ENCODE data around the gene SRRD.

The SRRD gene

DNA sequence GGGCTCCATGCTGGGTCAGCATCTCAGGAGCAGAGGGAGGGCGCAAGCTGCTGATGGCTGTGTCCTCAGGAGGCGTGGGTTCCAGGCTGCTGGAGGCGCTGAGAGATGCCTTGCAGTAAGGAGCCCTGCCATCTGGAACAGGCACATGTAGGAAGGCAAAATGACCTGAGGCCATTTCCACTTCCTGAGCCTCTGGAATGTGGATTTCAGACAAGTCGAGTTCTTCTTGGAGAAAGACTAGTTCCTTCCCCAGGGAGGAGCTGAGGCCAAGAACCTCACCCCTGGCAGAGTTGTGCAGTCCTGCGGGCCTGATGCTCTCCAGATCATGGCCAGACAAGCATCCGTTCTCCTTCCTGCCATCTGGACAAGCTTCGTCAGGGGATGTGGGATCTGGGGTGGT lies 19.4 kb upstream of the SRRD start:
- H3K4me2 ChIP-seq (ENCODE audit: insufficient read depth, low read length): no peak overlapping the region
- ATAC-seq (ENCODE audit: insufficient read depth, low read depth): no peak
- no peaks in the 10 kb centered on the region for H3K9me3 ChIP-seq (ENCODE audit: insufficient read depth, low read length, severe bottlenecking)
- no peak for DNase-seq
- peaks cover 33% of the 10 kb centered on the region for H3K79me2 ChIP-seq (ENCODE audit: insufficient read depth, low read length)
- no peak overlapping the region for H3K27ac ChIP-seq (ENCODE audit: low read length)
- no peaks in the 10 kb centered on the region for H3K27me3 ChIP-seq (ENCODE audit: insufficient read depth, low read length, poor library complexity)
- H2AFZ ChIP-seq (ENCODE audit: low read depth, low read length): no peak overlapping the region
- no peak for TF ChIP-seq EZH2 (IDR thresholded peaks at IDR 0.05; ENCODE audit: borderline replicate concordance, low read depth, low read length, severe bottlenecking)
- TF ChIP-seq, protein P1, sequence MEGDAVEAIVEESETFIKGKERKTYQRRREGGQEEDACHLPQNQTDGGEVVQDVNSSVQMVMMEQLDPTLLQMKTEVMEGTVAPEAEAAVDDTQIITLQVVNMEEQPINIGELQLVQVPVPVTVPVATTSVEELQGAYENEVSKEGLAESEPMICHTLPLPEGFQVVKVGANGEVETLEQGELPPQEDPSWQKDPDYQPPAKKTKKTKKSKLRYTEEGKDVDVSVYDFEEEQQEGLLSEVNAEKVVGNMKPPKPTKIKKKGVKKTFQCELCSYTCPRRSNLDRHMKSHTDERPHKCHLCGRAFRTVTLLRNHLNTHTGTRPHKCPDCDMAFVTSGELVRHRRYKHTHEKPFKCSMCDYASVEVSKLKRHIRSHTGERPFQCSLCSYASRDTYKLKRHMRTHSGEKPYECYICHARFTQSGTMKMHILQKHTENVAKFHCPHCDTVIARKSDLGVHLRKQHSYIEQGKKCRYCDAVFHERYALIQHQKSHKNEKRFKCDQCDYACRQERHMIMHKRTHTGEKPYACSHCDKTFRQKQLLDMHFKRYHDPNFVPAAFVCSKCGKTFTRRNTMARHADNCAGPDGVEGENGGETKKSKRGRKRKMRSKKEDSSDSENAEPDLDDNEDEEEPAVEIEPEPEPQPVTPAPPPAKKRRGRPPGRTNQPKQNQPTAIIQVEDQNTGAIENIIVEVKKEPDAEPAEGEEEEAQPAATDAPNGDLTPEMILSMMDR (IDR thresholded peaks at IDR 0.05; ENCODE audit: borderline replicate concordance, extremely low read depth, low read length, poor library complexity, severe bottlenecking): no peak
- peaks cover 23% of the 10 kb centered on the region for H4K20me1 ChIP-seq (ENCODE audit: insufficient read depth, low read length)
- no peak overlapping the region for H3K4me3 ChIP-seq (ENCODE audit: low read depth in 1 of 2, low read length in 2 of 2)
- peaks cover 96% of the 10 kb centered on the region for H3K36me3 ChIP-seq (ENCODE audit: insufficient read depth, low read length)
- 0 out of 2 replicates have a peak, but pooled peaks cover 2% of the 10 kb centered on the region for H3K4me1 ChIP-seq (ENCODE audit: insufficient read depth, low read length)
- H3K9ac ChIP-seq (ENCODE audit: low read depth, low read length): no peak overlapping the region

DNA sequence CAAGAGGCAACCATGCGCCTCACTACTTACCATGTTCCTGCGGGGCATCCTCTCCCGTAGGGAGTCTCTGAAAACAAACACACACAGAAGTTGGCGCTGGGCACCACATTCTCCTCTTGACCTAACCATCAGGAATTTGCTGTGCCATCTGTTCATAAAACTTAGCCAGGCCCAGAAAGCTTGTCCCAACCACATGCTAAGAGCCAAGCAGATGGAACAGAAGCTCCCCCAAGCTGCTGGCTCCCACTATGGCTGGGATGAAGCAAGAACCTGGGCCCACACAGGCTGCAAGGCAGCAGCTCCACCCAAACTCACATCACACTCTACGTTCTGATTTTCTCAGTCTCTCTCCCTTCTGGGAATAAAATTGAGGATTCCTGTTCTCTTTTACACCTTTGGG lies 17.5 kb upstream of the SRRD start:
- Histone ChIP-seq H3K4me3 (ENCODE audit: low read depth in 1 of 2, low read length in 2 of 2) (no peak overlapping the region), H3K4me1 (ENCODE audit: insufficient read depth, low read length) (0 out of 2 replicates have a peak, but pooled peaks cover 2% of the 10 kb centered on the region), H3K9me3 (ENCODE audit: insufficient read depth, low read length, severe bottlenecking) (no peaks in the 10 kb centered on the region), H3K79me2 (ENCODE audit: insufficient read depth, low read length) (peaks cover 15% of the 10 kb centered on the region; the same call in 1 of the 2 replicates), H2AFZ (ENCODE audit: low read depth, low read length) (no peak overlapping the region), H3K27me3 (ENCODE audit: insufficient read depth, low read length, poor library complexity) (no peaks in the 10 kb centered on the region), H3K36me3 (ENCODE audit: insufficient read depth, low read length) (peaks cover 96% of the 10 kb centered on the region), H3K27ac (ENCODE audit: low read length) (no peak overlapping the region), H4K20me1 (ENCODE audit: insufficient read depth, low read length) (peaks cover 19% of the 10 kb centered on the region), H3K9ac (ENCODE audit: low read depth, low read length) (no peak overlapping the region), H3K4me2 (ENCODE audit: insufficient read depth, low read length) (no peak overlapping the region)
- DNase-seq (no peak), ATAC-seq (ENCODE audit: insufficient read depth, low read depth) (no peak)
- TF ChIP-seq, protein P1 (IDR thresholded peaks at IDR 0.05; ENCODE audit: borderline replicate concordance, extremely low read depth, low read length, poor library complexity, severe bottlenecking): no peak
- TF ChIP-seq EZH2 (IDR thresholded peaks at IDR 0.05; ENCODE audit: borderline replicate concordance, low read depth, low read length, severe bottlenecking): no peak

DNA sequence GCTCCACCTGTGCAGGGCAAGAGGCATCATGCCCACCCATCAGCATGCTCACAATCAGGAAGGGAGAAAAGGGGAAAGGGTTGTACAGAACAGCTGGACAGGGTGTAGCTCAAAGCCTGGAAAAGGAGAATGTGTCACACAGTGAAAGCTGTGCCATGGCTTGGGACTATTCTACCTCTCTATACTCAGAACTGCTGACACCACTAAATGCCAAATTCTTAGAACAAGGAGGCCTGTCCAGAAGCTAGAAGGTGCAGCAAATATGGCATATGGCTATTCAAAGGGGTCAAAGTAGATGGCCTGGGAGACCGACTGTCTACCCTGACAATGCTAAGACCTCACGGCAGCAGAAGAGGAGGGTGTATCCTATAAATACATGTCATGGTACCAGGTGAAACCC lies 12.9 kb upstream of the SRRD start:
- 0 out of 2 replicates have a peak, but pooled peaks cover 4% of the 10 kb centered on the region for H3K4me1 ChIP-seq (ENCODE audit: insufficient read depth, low read length)
- no peak overlapping the region for H3K27ac ChIP-seq (ENCODE audit: low read length)
- H4K20me1 ChIP-seq (ENCODE audit: insufficient read depth, low read length): no peaks in the 10 kb centered on the region; the same call in 1 of the 2 replicates
- no peak overlapping the region for H2AFZ ChIP-seq (ENCODE audit: low read depth, low read length)
- no peaks in the 10 kb centered on the region for H3K9me3 ChIP-seq (ENCODE audit: insufficient read depth, low read length, severe bottlenecking)
- ATAC-seq (ENCODE audit: insufficient read depth, low read depth): no peak
- no peak for DNase-seq
- peaks cover 21% of the 10 kb centered on the region for H3K79me2 ChIP-seq (ENCODE audit: insufficient read depth, low read length)
- H3K27me3 ChIP-seq (ENCODE audit: insufficient read depth, low read length, poor library complexity): no peaks in the 10 kb centered on the region
- H3K4me3 ChIP-seq (ENCODE audit: low read depth in 1 of 2, low read length in 2 of 2): no peak overlapping the region
- H3K36me3 ChIP-seq (ENCODE audit: insufficient read depth, low read length): peaks cover 95% of the 10 kb centered on the region
- H3K9ac ChIP-seq (ENCODE audit: low read depth, low read length): no peak overlapping the region
- TF ChIP-seq EZH2 (IDR thresholded peaks at IDR 0.05; ENCODE audit: borderline replicate concordance, low read depth, low read length, severe bottlenecking): no peak
- TF ChIP-seq, protein P1 (IDR thresholded peaks at IDR 0.05; ENCODE audit: borderline replicate concordance, extremely low read depth, low read length, poor library complexity, severe bottlenecking): no peak
- no peak overlapping the region for H3K4me2 ChIP-seq (ENCODE audit: insufficient read depth, low read length)
